CD14-positive monocyte (primary cell): ENCODE data around the gene KLC4. TPM values are rescaled to one million over a fixed set of nuclear protein-coding genes. Genes with fewer than 3 reads are reported as not detected.

Source experiments
- DNase-seq, 3 donors: peaks; one replicate each; pipeline ENCODE4 v3.0.0-alpha.2; 2011 to 2022
- H2AFZ ChIP-seq: 2 replicates; pipeline ENCODE4 v1.6.0; 2012; ENCODE audit warnings: mild to moderate bottlenecking, low read depth, low read length, inconsistent platforms; ENCODE audit not compliant: insufficient read depth, poor library complexity, severe bottlenecking
- H3K27ac ChIP-seq, 2 donors: 1 replicate in 1 of 2; 2 replicates in 1 of 2; pipeline ENCODE4 v1.5.1; 2012 to 2013; ENCODE audit warnings: low read length in 2 of 2, control low read depth in 1 of 2, inconsistent platforms in 1 of 2, low read depth in 1 of 2, mild to moderate bottlenecking in 1 of 2
- H3K27me3 ChIP-seq, 2 donors: one replicate each; pipeline versions ENCODE4 v1.6.0 to v1.6.1; 2011 to 2013; ENCODE audit warnings: low read length in 2 of 2; ENCODE audit not compliant: control insufficient read depth in 2 of 2, insufficient read depth in 2 of 2
- H3K36me3 ChIP-seq, 2 donors: replicated peaks in 1 of 2; 1 replicate in 1 of 2; 2 replicates in 1 of 2; pipeline versions ENCODE4 v1.5.1 to v1.6.1; 2012 to 2013; ENCODE audit warnings: low read length in 2 of 2, control low read depth in 1 of 2, inconsistent platforms in 1 of 2, mild to moderate bottlenecking in 1 of 2; ENCODE audit not compliant: insufficient read depth in 2 of 2, control insufficient read depth in 1 of 2
- H3K4me1 ChIP-seq, 2 donors: 1 replicate in 1 of 2; 2 replicates in 1 of 2; pipeline versions ENCODE4 v1.5.1 to v1.6.1; 2012 to 2013; ENCODE audit warnings: low read length in 2 of 2, control low read depth in 1 of 2, inconsistent platforms in 1 of 2, mild to moderate bottlenecking in 1 of 2, moderate library complexity in 1 of 2; ENCODE audit not compliant: insufficient read depth in 2 of 2, control insufficient read depth in 1 of 2
- H3K4me2 ChIP-seq: replicated peaks from 2 replicates; pipeline ENCODE3; 2012; ENCODE audit warnings: low read length, moderate library complexity, mild to moderate bottlenecking; ENCODE audit not compliant: poor library complexity, severe bottlenecking; ENCODE audit errors: extremely low read depth
- H3K4me3 ChIP-seq, 3 experiments: fragments of 200-600 bp in 1 of 3; sonication (generic) in 1 of 3; replicated peaks in 1 of 3; 1 replicate in 2 of 3; 2 replicates in 1 of 3; pipeline ENCODE4 v1.5.1; 2011 to 2013; ENCODE audit warnings: low read length in 3 of 3, mild to moderate bottlenecking in 3 of 3, control low read depth in 2 of 3, low read depth in 2 of 3, inconsistent platforms in 1 of 3, moderate library complexity in 1 of 3
- H3K79me2 ChIP-seq: 2 replicates; pipeline ENCODE4 v1.6.0; 2012; ENCODE audit warnings: mild to moderate bottlenecking, control low read depth, inconsistent platforms, low read length, moderate library complexity; ENCODE audit not compliant: insufficient read depth
- H3K9ac ChIP-seq: 2 replicates; pipeline ENCODE4 v1.6.0; 2017; ENCODE audit warnings: low read length, mild to moderate bottlenecking; ENCODE audit not compliant: insufficient read depth, poor library complexity, severe bottlenecking
- H3K9me3 ChIP-seq, 2 donors: replicated peaks in 1 of 2; 1 replicate in 1 of 2; 2 replicates in 1 of 2; pipeline versions ENCODE4 v1.5.1 to v1.6.1; 2012 to 2013; ENCODE audit warnings: low read length in 2 of 2, control low read depth in 1 of 2; ENCODE audit not compliant: control insufficient read depth in 1 of 2, insufficient read depth in 1 of 2
- H4K20me1 ChIP-seq: 2 replicates; pipeline ENCODE4 v1.6.0; 2012; ENCODE audit warnings: mild to moderate bottlenecking, low read length, control low read depth, moderate library complexity; ENCODE audit not compliant: insufficient read depth
- H3K27ac Mint-ChIP-seq, 7 donors: one replicate each; pipeline ENCODE4 v1.8.0; 2020; ENCODE audit warnings: mild to moderate bottlenecking in 7 of 7, mixed read lengths in 7 of 7, moderate library complexity in 6 of 7, inconsistent platforms in 2 of 7
- H3K27me3 Mint-ChIP-seq, 3 donors: one replicate each; pipeline ENCODE4 v1.8.0; 2021 to 2022; ENCODE audit warnings: low read depth in 3 of 3, mild to moderate bottlenecking in 3 of 3, mixed read lengths in 3 of 3, moderate library complexity in 3 of 3, inconsistent platforms in 1 of 3
- H3K36me3 Mint-ChIP-seq, 2 donors: one replicate each; pipeline ENCODE4 v1.8.0; 2020; ENCODE audit warnings: mixed read lengths in 2 of 2, inconsistent platforms in 1 of 2, mild to moderate bottlenecking in 1 of 2
- H3K4me1 Mint-ChIP-seq: one replicate; pipeline ENCODE4 v1.8.0; 2020; ENCODE audit warnings: mild to moderate bottlenecking, mixed read lengths
- H3K4me3 Mint-ChIP-seq, 2 donors: one replicate each; pipeline ENCODE4 v1.8.0; 2020; ENCODE audit warnings: mild to moderate bottlenecking in 2 of 2, mixed read lengths in 2 of 2, moderate library complexity in 1 of 2
- H3K9me3 Mint-ChIP-seq, 7 donors: one replicate each; pipeline ENCODE4 v1.8.0; 2020 to 2022; ENCODE audit warnings: mixed read lengths in 7 of 7, mild to moderate bottlenecking in 6 of 7, moderate library complexity in 6 of 7, inconsistent platforms in 2 of 7
- WGBS: methylation state at CpG from one replicate; pipeline ENCODE4 v1.1.5; 2013; ENCODE audit warnings: missing lambda C conversion rate; ENCODE audit not compliant: insufficient coverage; 5-methylcytosine and 5-hydroxymethylcytosine counted together
- intact Hi-C, 2 donors: fragments of 100-400 bp; cut with micrococcal nuclease; formaldehyde crosslinking; loops; one replicate each; pipeline versions ENCODE4 v1.15.0 to v1.15.1; 2023
- polyA plus RNA-seq, 3 donors: library from polyadenylated mRNA; depleted of rRNA in 1 of 3; unstranded in 2 of 3; stranded (reverse) in 1 of 3; fragments of 300-500 nt in 2 of 3; fragments of >200 nt in 1 of 3; fragmentation: Illumina TruSeq in 2 of 3; gene quantifications; 1 replicate in 2 of 3; 2 replicates in 1 of 3; pipeline ENCODE4 v1.2.3, GENCODE V29; 2012 to 2021
- TF ChIP-seq, protein P1 (sequence below): fragments of 200-600 bp; IDR thresholded peaks from one replicate; pipeline ENCODE4 v1.8.0; 2022; ENCODE audit warnings: antibody characterized with exemption, mild to moderate bottlenecking

Gene KLC4
- polyA plus RNA-seq, 3 donors, result 6.0 to 16.2 (median 6.1) TPM

DNA sequence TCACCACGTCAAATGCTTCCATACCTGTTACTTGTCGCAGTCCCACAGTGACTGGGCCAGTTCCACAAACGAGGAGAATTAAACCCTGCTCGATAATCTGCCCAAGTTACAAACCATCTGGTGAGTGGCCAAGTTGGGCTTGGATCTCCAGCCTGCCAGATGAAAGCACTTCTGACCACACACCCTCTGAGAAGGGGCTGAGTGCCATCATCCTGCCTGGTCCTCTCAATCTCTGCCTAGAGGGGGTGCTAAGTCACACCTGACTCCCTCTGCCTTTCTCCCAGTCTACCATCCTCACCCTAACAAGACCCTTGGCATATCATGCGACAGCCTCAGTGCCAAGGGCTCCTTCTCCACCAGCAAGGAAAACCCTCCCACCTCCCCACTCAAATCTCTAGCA lies 22.2 kb upstream of the KLC4 start:
- no peaks in the 10 kb centered on the region for H3K27me3 ChIP-seq
- H3K36me3 ChIP-seq, result peaks cover 34 to 81% of the 10 kb centered on the region in 2 donors
- H4K20me1 ChIP-seq, result no peaks in the 10 kb centered on the region
- no peaks in the 10 kb centered on the region for H3K9me3 ChIP-seq
- DNase-seq, result no peak
- WGBS, result 90% methylated on average over 5 of the region's 5 CpGs
- H3K9ac ChIP-seq, result no peak overlapping the region
- Mint-ChIP-seq H3K27ac (peak overlapping the region in 2 of 7 donors; percentile 9 to 82), H3K4me3 (no peak overlapping the region), H3K9me3 (no peaks in the 10 kb centered on the region), H3K27me3 (peaks cover 0 to 5% (median 0%) of the 10 kb centered on the region in 3 donors), H3K4me1 (no peaks in the 10 kb centered on the region), H3K36me3 (peaks cover 53 to 90% of the 10 kb centered on the region in 2 donors)
- H3K27ac ChIP-seq, result no peak overlapping the region
- TF ChIP-seq, protein P1, sequence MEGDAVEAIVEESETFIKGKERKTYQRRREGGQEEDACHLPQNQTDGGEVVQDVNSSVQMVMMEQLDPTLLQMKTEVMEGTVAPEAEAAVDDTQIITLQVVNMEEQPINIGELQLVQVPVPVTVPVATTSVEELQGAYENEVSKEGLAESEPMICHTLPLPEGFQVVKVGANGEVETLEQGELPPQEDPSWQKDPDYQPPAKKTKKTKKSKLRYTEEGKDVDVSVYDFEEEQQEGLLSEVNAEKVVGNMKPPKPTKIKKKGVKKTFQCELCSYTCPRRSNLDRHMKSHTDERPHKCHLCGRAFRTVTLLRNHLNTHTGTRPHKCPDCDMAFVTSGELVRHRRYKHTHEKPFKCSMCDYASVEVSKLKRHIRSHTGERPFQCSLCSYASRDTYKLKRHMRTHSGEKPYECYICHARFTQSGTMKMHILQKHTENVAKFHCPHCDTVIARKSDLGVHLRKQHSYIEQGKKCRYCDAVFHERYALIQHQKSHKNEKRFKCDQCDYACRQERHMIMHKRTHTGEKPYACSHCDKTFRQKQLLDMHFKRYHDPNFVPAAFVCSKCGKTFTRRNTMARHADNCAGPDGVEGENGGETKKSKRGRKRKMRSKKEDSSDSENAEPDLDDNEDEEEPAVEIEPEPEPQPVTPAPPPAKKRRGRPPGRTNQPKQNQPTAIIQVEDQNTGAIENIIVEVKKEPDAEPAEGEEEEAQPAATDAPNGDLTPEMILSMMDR, result no peak
- no peak overlapping the region for H3K4me3 ChIP-seq
- no peaks in the 10 kb centered on the region for H3K79me2 ChIP-seq
- intact Hi-C loops, result no loop called here
- no peaks in the 10 kb centered on the region for H3K4me1 ChIP-seq
- no peak overlapping the region for H2AFZ ChIP-seq
- H3K4me2 ChIP-seq, result no peak overlapping the region

- intact Hi-C loops, result no loop called here
- no peaks in the 10 kb centered on the region for H3K79me2 ChIP-seq
- no peaks in the 10 kb centered on the region for H4K20me1 ChIP-seq
- 98% methylated on average over 7 of the region's 9 CpGs for WGBS
- H3K27me3 Mint-ChIP-seq, result peaks cover 0 to 5% (median 0%) of the 10 kb centered on the region in 3 donors
- H3K27me3 ChIP-seq, result no peaks in the 10 kb centered on the region
- peaks cover 57 to 90% of the 10 kb centered on the region in 2 donors for H3K36me3 Mint-ChIP-seq
- H3K9me3 ChIP-seq, result no peaks in the 10 kb centered on the region
- no peak for DNase-seq
- no peak overlapping the region for H3K4me3 ChIP-seq
- H2AFZ ChIP-seq, result no peak overlapping the region
- TF ChIP-seq, protein P1, result no peak
- peaks cover 38 to 78% of the 10 kb centered on the region in 2 donors for H3K36me3 ChIP-seq
- no peak overlapping the region for H3K4me3 Mint-ChIP-seq
- no peaks in the 10 kb centered on the region for H3K4me1 Mint-ChIP-seq
- no peak overlapping the region for H3K4me2 ChIP-seq
- H3K4me1 ChIP-seq, result no peaks in the 10 kb centered on the region
- no peak overlapping the region for H3K27ac ChIP-seq
- no peaks in the 10 kb centered on the region for H3K9me3 Mint-ChIP-seq
- H3K27ac Mint-ChIP-seq, result peak overlapping the region in 1 of 7 donors; percentile 22
- no peak overlapping the region for H3K9ac ChIP-seq
These were observed 21.7 kb upstream of the KLC4 start for GRCh38 chr6:43037706-43038105.
